Natural killer cell (primary cell): Measurements from ENCODE around the gene ST6GALNAC6. TPM values are rescaled to one million over a fixed set of nuclear protein-coding genes. Genes with fewer than 3 reads are reported as not detected.
A peak's percentile ranks its signal among the peaks of the same experiment; 100 is the strongest.

Source experiments
- ATAC-seq, 3 donors: fragments of 150-1000 bp in 2 of 3; fragments of 200-7000 bp in 1 of 3; cut with Tn5 transposase; 1 replicate in 1 of 3; 2 replicates in 2 of 3; pipeline ENCODE4 v1.10.0; 2021; ENCODE audit warnings: mild to moderate bottlenecking in 2 of 3, moderate library complexity in 2 of 3
- DNase-seq, 2 donors: peaks; one replicate each; pipeline versions ENCODE4 v3.0.0 to v3.0.0-alpha.2; 2013 to 2021; ENCODE audit warnings: mixed read lengths in 1 of 2
- H3K27ac ChIP-seq: one replicate; pipeline ENCODE4 v1.5.1; 2013; ENCODE audit warnings: mild to moderate bottlenecking, low read length
- H3K27me3 ChIP-seq: one replicate; pipeline ENCODE4 v1.6.1; 2013; ENCODE audit warnings: low read length; ENCODE audit not compliant: control insufficient read depth, insufficient read depth
- H3K36me3 ChIP-seq: one replicate; pipeline ENCODE4 v1.6.1; 2013; ENCODE audit warnings: low read length; ENCODE audit not compliant: control insufficient read depth, insufficient read depth
- H3K4me1 ChIP-seq: one replicate; pipeline ENCODE4 v1.6.1; 2013; ENCODE audit warnings: low read length; ENCODE audit not compliant: control insufficient read depth, insufficient read depth
- H3K4me3 ChIP-seq: one replicate; pipeline ENCODE4 v1.5.1; 2013; ENCODE audit warnings: low read length
- H3K9me3 ChIP-seq: one replicate; pipeline ENCODE4 v1.6.1; 2013; ENCODE audit warnings: low read length; ENCODE audit not compliant: control insufficient read depth, insufficient read depth
- H3K27ac Mint-ChIP-seq, 2 donors: one replicate each; pipeline ENCODE4 v1.8.0; 2022; ENCODE audit warnings: mild to moderate bottlenecking in 2 of 2, mixed read lengths in 2 of 2, moderate library complexity in 1 of 2
- H3K27me3 Mint-ChIP-seq, 2 donors: one replicate each; pipeline ENCODE4 v1.8.0; 2022; ENCODE audit warnings: low read depth in 2 of 2, mixed read lengths in 2 of 2
- H3K36me3 Mint-ChIP-seq: one replicate; pipeline ENCODE4 v1.8.0; 2022; ENCODE audit warnings: mixed read lengths
- H3K4me1 Mint-ChIP-seq, 2 donors: one replicate each; pipeline ENCODE4 v1.8.0; 2022; ENCODE audit warnings: mixed read lengths in 2 of 2
- H3K4me3 Mint-ChIP-seq: one replicate; pipeline ENCODE4 v1.8.0; 2022; ENCODE audit warnings: mild to moderate bottlenecking, moderate library complexity, mixed read lengths
- H3K9me3 Mint-ChIP-seq, 2 donors: one replicate each; pipeline ENCODE4 v1.8.0; 2022; ENCODE audit warnings: mixed read lengths in 2 of 2
- WGBS: methylation state at CpG from one replicate; pipeline ENCODE4 v1.1.7; 2013; ENCODE audit warnings: missing lambda C conversion rate; ENCODE audit not compliant: insufficient coverage; 5-methylcytosine and 5-hydroxymethylcytosine counted together
- intact Hi-C: fragments of 100-400 bp; cut with micrococcal nuclease; formaldehyde crosslinking; loops from one replicate; pipeline ENCODE4 v1.14.2; 2022
- total RNA-seq, 4 donors: library from RNA; stranded (reverse); fragments of 120-200 nt in 1 of 4; gene quantifications; one replicate each; pipeline versions ENCODE4 v1.2.3 to v1.2.4, GENCODE V29; 2013 to 2022
- TF ChIP-seq, protein P1 (sequence below): fragments of 200-600 bp; IDR thresholded peaks from one replicate; pipeline ENCODE4 v1.8.0; 2022; ENCODE audit warnings: antibody characterized with exemption

Gene ST6GALNAC6
- total RNA-seq, 3 donors from 2014 or later (not counting 1 experiment from before 2014, with no cell fraction given): 120 to 148 (median 127) TPM

GRCh38 chr9:127897193-127897692, 2.2 kb downstream of the ST6GALNAC6 start:
- Mint-ChIP-seq H3K27ac (peak overlapping the region; percentile 43 to 63), H3K9me3 (no peaks in the 10 kb centered on the region), H3K27me3 (no peaks in the 10 kb centered on the region), H3K36me3 (peaks cover 20% of the 10 kb centered on the region), H3K4me3 (peak overlapping the region; percentile 66), H3K4me1 (peaks cover 32 to 63% of the 10 kb centered on the region in 2 donors)
- H3K27ac ChIP-seq: peak overlapping the region; percentile 15
- WGBS: 38% methylated on average over 18 of the region's 19 CpGs
- no peaks in the 10 kb centered on the region for H3K27me3 ChIP-seq
- peak in 2 of 3 donors; percentile 27 to 40 for ATAC-seq
- peaks cover 10% of the 10 kb centered on the region for H3K9me3 ChIP-seq
- intact Hi-C loops: no loop called here
- no peak overlapping the region for H3K4me3 ChIP-seq
- peaks cover 43% of the 10 kb centered on the region for H3K36me3 ChIP-seq
- peak in 1 of 2 donors; percentile 45 for DNase-seq
- peaks cover 58% of the 10 kb centered on the region for H3K4me1 ChIP-seq
- TF ChIP-seq, protein P1, sequence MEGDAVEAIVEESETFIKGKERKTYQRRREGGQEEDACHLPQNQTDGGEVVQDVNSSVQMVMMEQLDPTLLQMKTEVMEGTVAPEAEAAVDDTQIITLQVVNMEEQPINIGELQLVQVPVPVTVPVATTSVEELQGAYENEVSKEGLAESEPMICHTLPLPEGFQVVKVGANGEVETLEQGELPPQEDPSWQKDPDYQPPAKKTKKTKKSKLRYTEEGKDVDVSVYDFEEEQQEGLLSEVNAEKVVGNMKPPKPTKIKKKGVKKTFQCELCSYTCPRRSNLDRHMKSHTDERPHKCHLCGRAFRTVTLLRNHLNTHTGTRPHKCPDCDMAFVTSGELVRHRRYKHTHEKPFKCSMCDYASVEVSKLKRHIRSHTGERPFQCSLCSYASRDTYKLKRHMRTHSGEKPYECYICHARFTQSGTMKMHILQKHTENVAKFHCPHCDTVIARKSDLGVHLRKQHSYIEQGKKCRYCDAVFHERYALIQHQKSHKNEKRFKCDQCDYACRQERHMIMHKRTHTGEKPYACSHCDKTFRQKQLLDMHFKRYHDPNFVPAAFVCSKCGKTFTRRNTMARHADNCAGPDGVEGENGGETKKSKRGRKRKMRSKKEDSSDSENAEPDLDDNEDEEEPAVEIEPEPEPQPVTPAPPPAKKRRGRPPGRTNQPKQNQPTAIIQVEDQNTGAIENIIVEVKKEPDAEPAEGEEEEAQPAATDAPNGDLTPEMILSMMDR: no peak

DNA sequence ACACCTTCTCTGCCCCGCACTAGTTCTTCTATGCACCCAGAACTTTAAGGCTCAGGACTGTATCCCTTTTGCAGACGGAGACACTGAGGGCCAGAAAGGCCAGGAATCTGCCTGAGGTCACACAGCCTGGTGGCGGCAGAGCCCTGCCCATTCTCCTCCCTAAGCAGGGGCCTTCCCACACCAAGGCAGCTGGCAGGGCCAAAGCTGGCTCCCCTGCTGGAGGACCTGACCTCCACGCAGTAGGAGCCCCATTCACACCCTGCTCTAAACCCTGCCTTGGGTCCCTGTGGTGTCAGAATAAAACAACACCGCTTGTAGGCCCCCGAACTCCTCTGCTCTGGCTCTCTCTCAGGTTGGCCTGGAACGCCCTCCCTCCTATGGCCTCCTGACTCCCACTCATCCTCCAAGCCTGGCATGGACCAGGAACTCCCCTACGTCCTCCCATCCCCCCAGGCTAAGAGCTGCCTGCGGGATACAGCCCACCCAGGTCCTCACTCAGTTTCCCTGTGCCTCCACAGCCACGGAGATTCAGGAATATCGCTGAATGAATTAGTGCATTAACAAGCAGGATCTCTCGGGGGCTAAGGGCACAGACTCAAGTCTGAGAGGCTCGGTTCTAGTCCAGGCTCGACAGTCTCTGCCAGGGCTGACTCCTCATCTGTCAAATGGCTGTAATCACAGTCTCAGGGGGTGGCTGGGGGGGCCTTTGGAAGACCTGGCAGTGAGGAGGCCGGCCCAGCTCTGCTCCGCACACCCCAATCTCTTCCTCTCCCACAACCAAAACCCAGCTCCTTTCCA, 2.8 kb downstream of the ST6GALNAC6 start:
- peak overlapping the region; percentile 15 for H3K27ac ChIP-seq
- Mint-ChIP-seq H3K4me1 (peaks cover 34 to 62% of the 10 kb centered on the region in 2 donors), H3K36me3 (peaks cover 21% of the 10 kb centered on the region)

GRCh38 chr9:127895811-127896210, 3.6 kb downstream of the ST6GALNAC6 start:
- intact Hi-C loops: no loop called here
- DNase-seq (no peak), ATAC-seq (no peak)
- TF ChIP-seq, protein P1: no peak
- Mint-ChIP-seq H3K4me1 (peaks cover 34 to 62% of the 10 kb centered on the region in 2 donors), H3K4me3 (peak overlapping the region; percentile 60), H3K36me3 (peaks cover 21% of the 10 kb centered on the region), H3K27ac (peak overlapping the region; percentile 29 to 43), H3K27me3 (no peaks in the 10 kb centered on the region), H3K9me3 (no peaks in the 10 kb centered on the region)
- H3K27ac ChIP-seq: no peak overlapping the region
- H3K36me3 ChIP-seq: peaks cover 50% of the 10 kb centered on the region
- no peaks in the 10 kb centered on the region for H3K27me3 ChIP-seq
- 95% methylated on average over 8 of the region's 8 CpGs for WGBS
- H3K4me3 ChIP-seq: no peak overlapping the region
- peaks cover 10% of the 10 kb centered on the region for H3K9me3 ChIP-seq
- peaks cover 44% of the 10 kb centered on the region for H3K4me1 ChIP-seq

More for the DNA sequence above, 2.8 kb downstream of the ST6GALNAC6 start:
- intact Hi-C loops: no loop called here
- Histone ChIP-seq H3K9me3 (peaks cover 10% of the 10 kb centered on the region), H3K27me3 (no peaks in the 10 kb centered on the region), H3K4me3 (no peak overlapping the region), H3K4me1 (peaks cover 52% of the 10 kb centered on the region), H3K36me3 (peaks cover 45% of the 10 kb centered on the region)
- Mint-ChIP-seq H3K27ac (peak overlapping the region; percentile 43 to 63), H3K27me3 (no peaks in the 10 kb centered on the region), H3K9me3 (no peaks in the 10 kb centered on the region), H3K4me3 (no peak overlapping the region)
- WGBS: 90% methylated on average over 16 of the region's 16 CpGs
- ATAC-seq (no peak), DNase-seq (no peak)
- TF ChIP-seq, protein P1: no peak
